Right atrium auricular region (tissue), 2 donors: ENCODE data around the gene PRKCA. TPM values are rescaled to one million over a fixed set of nuclear protein-coding genes. Genes with fewer than 3 reads are reported as not detected.

Source experiments
- DNase-seq: peaks from one replicate; pipeline ENCODE4 v3.0.0-alpha.2; 2019; ENCODE audit warnings: low spot score
- H3K27ac ChIP-seq, 2 donors: fragments of 200-600 bp; sonication (generic); 1 replicate in 1 of 2; 2 replicates in 1 of 2; pipeline ENCODE4 v1.5.1; 2016 to 2019
- H3K27me3 ChIP-seq, 2 donors: fragments of 200-600 bp; sonication (generic); one replicate each; pipeline versions ENCODE4 v1.5.1 to v1.6.0; 2017 to 2019
- H3K36me3 ChIP-seq: fragments of 200-600 bp; sonication (generic); one replicate; pipeline ENCODE4 v1.5.1; 2016
- H3K4me1 ChIP-seq, 2 donors: fragments of 200-600 bp; sonication (generic); one replicate each; pipeline versions ENCODE4 v1.5.1 to v1.6.0; 2017 to 2019
- H3K4me3 ChIP-seq, 2 donors: fragments of 200-600 bp; sonication (generic); 1 replicate in 1 of 2; 2 replicates in 1 of 2; pipeline ENCODE4 v1.5.1; 2017 to 2019; ENCODE audit warnings: mild to moderate bottlenecking in 1 of 2, moderate library complexity in 1 of 2
- H3K9me3 ChIP-seq, 2 donors: fragments of 200-600 bp; sonication (generic); one replicate each; pipeline ENCODE4 v1.5.1; 2019
- CTCF ChIP-seq, 2 donors: fragments of 200-600 bp; sonication (generic); IDR thresholded peaks; one replicate each; pipeline ENCODE4 v1.5.1; 2019; ENCODE audit warnings: antibody characterized with exemption in 2 of 2
- total RNA-seq, 2 donors: library from RNA; depleted of rRNA; stranded (reverse); fragments of >200 nt; gene quantifications; one replicate each; pipeline ENCODE4 v1.1.0, GENCODE V29; 2016

PRKCA gene
- total RNA-seq, 2 donors from 2014 or later: 6.4 to 6.6 TPM

- no peak for TF ChIP-seq CTCF (IDR thresholded peaks at IDR 0.05)
- Histone ChIP-seq H3K9me3 (no peaks in the 10 kb centered on the region), H3K4me1 (no peaks in the 10 kb centered on the region), H3K36me3 (no peaks in the 10 kb centered on the region), H3K27me3 (no peaks in the 10 kb centered on the region), H3K27ac (no peak overlapping the region), H3K4me3 (no peak overlapping the region)
- no peak for DNase-seq
These were observed 450.9 kb downstream of the PRKCA start for GRCh38 chr17:66753126-66753920.

- H3K27ac ChIP-seq: no peak overlapping the region
- no peaks in the 10 kb centered on the region for H3K9me3 ChIP-seq
- no peak for TF ChIP-seq CTCF (IDR thresholded peaks at IDR 0.05)
- DNase-seq: no peak
- H3K4me3 ChIP-seq: no peak overlapping the region
- H3K27me3 ChIP-seq: no peaks in the 10 kb centered on the region
- no peaks in the 10 kb centered on the region for H3K4me1 ChIP-seq
- H3K36me3 ChIP-seq: no peaks in the 10 kb centered on the region
These were observed 452.9 kb downstream of the PRKCA start for GRCh38 chr17:66755101-66755943.

- DNase-seq: no peak
- H3K36me3 ChIP-seq: no peaks in the 10 kb centered on the region
- H3K27ac ChIP-seq: no peak overlapping the region
- TF ChIP-seq CTCF (IDR thresholded peaks at IDR 0.05): no peak
- H3K4me1 ChIP-seq: no peaks in the 10 kb centered on the region
- no peaks in the 10 kb centered on the region for H3K9me3 ChIP-seq
- no peaks in the 10 kb centered on the region for H3K27me3 ChIP-seq
- H3K4me3 ChIP-seq: no peak overlapping the region
These were observed 453.5 kb downstream of the PRKCA start for GRCh38 chr17:66755944-66756290.

- Histone ChIP-seq H3K9me3 (no peaks in the 10 kb centered on the region), H3K27me3 (no peaks in the 10 kb centered on the region), H3K36me3 (no peaks in the 10 kb centered on the region), H3K4me3 (no peak overlapping the region), H3K4me1 (no peaks in the 10 kb centered on the region), H3K27ac (no peak overlapping the region)
- no peak for DNase-seq
- no peak for TF ChIP-seq CTCF (IDR thresholded peaks at IDR 0.05)
These were observed 457.9 kb downstream of the PRKCA start for GRCh38 chr17:66760324-66760723.

GRCh38 chr17:66762276-66762675 lies 459.9 kb downstream of the PRKCA start:
- H3K27ac ChIP-seq: no peak overlapping the region
- no peaks in the 10 kb centered on the region for H3K27me3 ChIP-seq
- no peaks in the 10 kb centered on the region for H3K36me3 ChIP-seq
- no peaks in the 10 kb centered on the region for H3K4me1 ChIP-seq
- no peak for TF ChIP-seq CTCF (IDR thresholded peaks at IDR 0.05)
- no peak overlapping the region for H3K4me3 ChIP-seq
- no peak for DNase-seq
- no peaks in the 10 kb centered on the region for H3K9me3 ChIP-seq
